GM21515 (cell line): ENCODE data around the gene PAEP.
"Not testable (repeated sequence)": the region's sequence is repeated elsewhere in the genome, so short reads cannot be mapped to it uniquely, and the experiment has no call there.

Experiments used
- ATAC-seq: cut with Tn5 transposase; IDR thresholded peaks from one replicate; pipeline ENCODE4 v1.9.1; 2021; ENCODE audit not compliant: unreplicated experiment

Gene PAEP

GRCh38 chr9:135561391-135562234 lies at the start of gene PAEP:
TSS of gene PAEP (plus strand) at chr9:135561756.
- no peak for ATAC-seq

GRCh38 chr9:135512241-135512603 lies 49.3 kb upstream of the PAEP start:
- ATAC-seq: no peak

- ATAC-seq: no peak
Observed at GRCh38 chr9:135512904-135513303, 48.7 kb upstream of the PAEP start.

- no peak for ATAC-seq
Observed at GRCh38 chr9:135513351-135513846, 48.2 kb upstream of the PAEP start.

GRCh38 chr9:135513906-135514305 lies 47.6 kb upstream of the PAEP start:
- ATAC-seq: not testable (repeated sequence)

- ATAC-seq: no peak
Observed at GRCh38 chr9:135514342-135515082, 47.0 kb upstream of the PAEP start.

GRCh38 chr9:135515083-135515951 lies 46.2 kb upstream of the PAEP start:
- no peak for ATAC-seq

- ATAC-seq: no peak
Observed at GRCh38 chr9:135516132-135516860, 45.3 kb upstream of the PAEP start.

- ATAC-seq: no peak
Observed at GRCh38 chr9:135517407-135517822, 44.1 kb upstream of the PAEP start.

- ATAC-seq: no peak
Observed at GRCh38 chr9:135519179-135519971, 42.2 kb upstream of the PAEP start.

GRCh38 chr9:135520916-135521607 lies 40.5 kb upstream of the PAEP start, which contains the start of gene LCN1:
TSS of gene LCN1 (plus strand) at chr9:135521440. CDS start at chr9:135521498, 58 bp downstream.
- no peak for ATAC-seq

GRCh38 chr9:135521608-135522095 lies 39.9 kb upstream of the PAEP start:
- ATAC-seq: no peak

GRCh38 chr9:135522137-135522877 lies 39.2 kb upstream of the PAEP start:
- ATAC-seq: no peak

GRCh38 chr9:135522931-135523330 lies 38.6 kb upstream of the PAEP start:
- no peak for ATAC-seq

GRCh38 chr9:135523521-135524129 lies 37.9 kb upstream of the PAEP start:
- ATAC-seq: no peak

- no peak for ATAC-seq
Observed at GRCh38 chr9:135524130-135524861, 37.3 kb upstream of the PAEP start.
